Measurements from ENCODE around the gene ZDHHC12.
A peak's percentile ranks its signal among the peaks of the same experiment; 100 is the strongest.

The ZDHHC12 gene

DNA sequence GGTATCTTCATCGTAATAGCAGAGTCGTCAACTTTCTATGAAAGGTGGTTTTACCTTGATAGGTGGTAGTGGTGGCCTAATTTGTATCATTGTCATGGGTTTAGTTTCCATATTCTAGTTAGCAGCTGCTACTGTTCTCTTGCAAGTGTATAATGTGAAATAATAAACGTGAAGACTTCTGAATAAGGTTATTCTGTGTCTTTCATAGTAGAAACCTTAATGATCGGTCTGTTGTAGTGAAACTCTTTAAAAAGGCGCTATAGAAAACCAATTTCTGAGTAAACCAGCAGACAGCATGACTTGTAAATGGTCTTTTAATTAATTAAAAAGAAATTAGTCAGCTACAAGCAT, 33.3 kb downstream of the ZDHHC12 start:
- peaks cover 11% of the 10 kb centered on the region for H3K4me1 ChIP-seq (ENCODE audit: insufficient read depth, insufficient read length)
- peaks cover 66% of the 10 kb centered on the region for H3K36me3 ChIP-seq (ENCODE audit: insufficient read depth, insufficient read length, low read length)
- TF ChIP-seq SUZ12 (IDR thresholded peaks at IDR 0.05; ENCODE audit: extremely low read depth, insufficient read depth, insufficient read length) (no peak), YY1 (IDR thresholded peaks at IDR 0.05; ENCODE audit: insufficient read depth, insufficient read length) (no peak), ZNF274 (IDR thresholded peaks at IDR 0.05; ENCODE audit: low read depth, low read length) (no peak)

DNA sequence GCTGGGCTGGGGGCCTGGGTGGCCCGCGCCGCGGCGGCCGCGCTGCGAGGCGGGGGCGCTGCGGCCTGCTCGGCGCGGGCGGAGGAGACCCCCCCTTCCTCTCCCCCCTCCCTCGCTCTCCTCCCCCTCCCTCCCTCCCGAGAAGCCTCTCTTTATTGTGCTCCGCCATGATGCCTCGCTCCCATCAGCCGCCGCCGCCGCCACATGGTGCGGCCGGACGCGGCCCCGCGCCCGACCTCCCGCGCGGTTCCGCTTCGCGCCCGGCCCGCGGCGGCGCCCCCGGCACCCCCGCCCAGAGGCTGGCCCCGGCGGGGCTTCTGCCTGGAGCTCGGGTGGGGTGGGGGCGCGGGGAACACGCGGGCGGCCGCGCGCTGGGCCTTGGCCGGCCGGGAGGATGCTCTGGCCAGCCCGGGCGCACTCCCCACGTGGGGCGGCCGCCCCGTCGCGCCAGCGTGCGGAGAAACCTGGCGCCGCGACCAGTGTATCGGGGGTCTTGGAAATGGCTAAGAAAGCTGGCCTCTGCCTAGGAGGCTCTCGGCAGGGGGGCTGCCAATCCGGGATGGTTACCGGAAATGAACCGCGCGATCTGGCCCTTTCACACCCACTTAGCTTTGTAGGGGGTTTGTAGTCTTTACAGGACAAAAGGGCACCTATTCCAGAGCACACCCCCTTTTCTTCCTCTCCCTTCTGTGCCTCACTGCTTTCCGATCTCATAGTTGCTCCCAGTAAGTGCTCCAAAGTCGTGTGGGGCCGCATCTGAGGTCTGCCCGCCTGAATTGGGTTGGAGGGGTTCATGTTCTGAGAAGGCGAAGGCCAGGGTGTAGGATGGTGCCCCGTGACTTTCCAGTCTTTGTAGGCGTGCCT, 33.9 kb downstream of the ZDHHC12 start:
- Histone ChIP-seq H3K27me3 (ENCODE audit: insufficient read depth, insufficient read length) (no peaks in the 10 kb centered on the region), H3K4me1 (ENCODE audit: insufficient read depth, insufficient read length) (peaks cover 12% of the 10 kb centered on the region), H3K36me3 (ENCODE audit: insufficient read depth, insufficient read length, low read length) (peaks cover 68% of the 10 kb centered on the region), H3K9ac (ENCODE audit: insufficient read length, low read depth) (peak overlapping the region; percentile 99), H3K9me3 (ENCODE audit: insufficient read depth, low read length) (no peaks in the 10 kb centered on the region), H3K4me3 (ENCODE audit: insufficient read length, low read depth) (peak overlapping the region; percentile 97)
- DNase-seq (ENCODE audit: low read depth, low spot score) = no peak
- no peak for TF ChIP-seq ZNF274 (IDR thresholded peaks at IDR 0.05; ENCODE audit: low read depth, low read length)
- TF ChIP-seq YY1 (IDR thresholded peaks at IDR 0.05; ENCODE audit: insufficient read depth, insufficient read length) = no peak
- no peak for TF ChIP-seq SUZ12 (IDR thresholded peaks at IDR 0.05; ENCODE audit: extremely low read depth, insufficient read depth, insufficient read length)

More for the DNA sequence above, 33.3 kb downstream of the ZDHHC12 start:
- peak overlapping the region; percentile 99 for H3K9ac ChIP-seq (ENCODE audit: insufficient read length, low read depth)
- no peak for DNase-seq (ENCODE audit: low read depth, low spot score)
- no peaks in the 10 kb centered on the region for H3K9me3 ChIP-seq (ENCODE audit: insufficient read depth, low read length)
- no peaks in the 10 kb centered on the region for H3K27me3 ChIP-seq (ENCODE audit: insufficient read depth, insufficient read length)
- peak overlapping the region; percentile 97 for H3K4me3 ChIP-seq (ENCODE audit: insufficient read length, low read depth)

DNA sequence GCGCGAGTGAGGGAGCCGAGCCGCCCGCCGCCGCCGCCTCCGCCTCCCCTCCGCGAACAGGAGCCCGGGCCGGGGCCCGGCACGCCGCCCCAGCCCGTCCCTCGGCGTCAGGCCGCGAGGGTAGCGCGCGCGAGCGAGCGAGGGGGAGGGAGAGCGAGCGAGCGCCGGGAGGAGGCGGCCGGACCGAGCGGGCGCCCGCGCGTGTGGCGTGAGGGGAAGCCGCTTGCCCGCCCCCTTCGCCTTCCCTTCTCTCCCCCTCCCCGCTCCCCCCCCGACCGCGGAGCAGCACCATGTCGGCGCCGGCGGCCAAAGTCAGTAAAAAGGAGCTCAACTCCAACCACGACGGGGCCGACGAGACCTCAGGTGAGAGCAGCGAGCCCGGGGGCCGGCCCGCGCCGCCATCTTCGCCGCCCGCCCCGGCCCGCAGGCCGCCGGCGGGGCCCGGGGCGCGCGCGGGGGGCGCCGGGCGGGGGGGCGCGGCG, 34.6 kb downstream of the ZDHHC12 start:
- H3K4me1 ChIP-seq (ENCODE audit: insufficient read depth, insufficient read length) = peaks cover 12% of the 10 kb centered on the region

DNA sequence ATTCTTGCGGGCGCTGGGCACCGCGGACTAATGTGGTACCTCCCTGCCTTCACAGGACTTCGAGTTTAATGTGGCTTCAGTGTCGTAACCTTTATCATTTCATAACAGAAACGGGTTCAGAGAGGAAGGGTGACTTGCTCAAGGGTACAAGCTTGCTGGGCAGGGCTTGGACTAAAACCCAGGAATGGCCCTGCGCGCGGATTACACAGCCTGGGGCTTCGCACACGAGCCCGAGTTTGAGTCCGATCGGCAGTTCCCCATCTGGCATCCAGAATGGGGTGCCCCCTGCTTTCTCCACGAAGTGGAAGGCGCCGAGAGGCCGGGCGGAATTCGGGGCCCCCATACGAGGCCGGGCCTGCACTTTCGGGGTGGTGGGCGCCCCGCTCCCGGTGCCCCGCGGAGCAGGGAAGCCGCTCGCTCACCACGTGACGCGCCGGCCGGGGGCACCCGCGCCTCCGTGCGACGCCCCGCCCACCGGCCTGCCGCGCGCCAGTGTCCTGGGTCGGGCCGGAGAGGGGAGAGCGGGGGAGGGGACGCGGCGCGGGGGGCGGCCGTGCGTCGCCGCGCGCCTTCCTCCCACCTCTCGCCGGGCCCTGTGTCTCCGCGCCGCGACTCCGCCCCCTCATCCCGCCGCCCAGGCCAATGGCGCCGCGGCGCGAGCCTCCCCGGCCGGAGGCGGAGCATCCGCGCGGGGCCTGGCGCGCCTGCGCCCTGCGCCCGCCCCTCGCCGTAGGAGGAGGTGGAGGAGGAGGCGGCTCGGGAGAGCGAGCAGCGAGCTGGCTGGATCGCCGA, 35.2 kb downstream of the ZDHHC12 start, which contains the start of gene SET:
TSS of gene SET (plus strand) at position 722 of the 792 bp plus-strand sequence. CDS start 361 bp downstream, outside the sequence.
- peak within 1 kb of the TSS; percentile 97 for H3K4me3 ChIP-seq (ENCODE audit: insufficient read length, low read depth)
- H3K4me1 ChIP-seq (ENCODE audit: insufficient read depth, insufficient read length) = peaks cover 12% of the 10 kb centered on the region
- H3K9me3 ChIP-seq (ENCODE audit: insufficient read depth, low read length) = no peaks in the 10 kb centered on the region
- no peaks in the 10 kb centered on the region for H3K27me3 ChIP-seq (ENCODE audit: insufficient read depth, insufficient read length)
- DNase-seq (ENCODE audit: low read depth, low spot score) = peak; percentile 88
- no peak for TF ChIP-seq SUZ12 (IDR thresholded peaks at IDR 0.05; ENCODE audit: extremely low read depth, insufficient read depth, insufficient read length)
- TF ChIP-seq YY1 (IDR thresholded peaks at IDR 0.05; ENCODE audit: insufficient read depth, insufficient read length) = no peak
- TF ChIP-seq ZNF274 (IDR thresholded peaks at IDR 0.05; ENCODE audit: low read depth, low read length) = no peak
- H3K36me3 ChIP-seq (ENCODE audit: insufficient read depth, insufficient read length, low read length) = peaks cover 63% of the 10 kb centered on the region
- H3K9ac ChIP-seq (ENCODE audit: insufficient read length, low read depth) = peak within 1 kb of the TSS; percentile 99

More for the DNA sequence above, 34.6 kb downstream of the ZDHHC12 start:
- H3K9me3 ChIP-seq (ENCODE audit: insufficient read depth, low read length) = no peaks in the 10 kb centered on the region
- TF ChIP-seq ZNF274 (IDR thresholded peaks at IDR 0.05; ENCODE audit: low read depth, low read length) (no peak), SUZ12 (IDR thresholded peaks at IDR 0.05; ENCODE audit: extremely low read depth, insufficient read depth, insufficient read length) (no peak), YY1 (IDR thresholded peaks at IDR 0.05; ENCODE audit: insufficient read depth, insufficient read length) (no peak)
- H3K27me3 ChIP-seq (ENCODE audit: insufficient read depth, insufficient read length) = no peaks in the 10 kb centered on the region
- peak overlapping the region; percentile 88 for H3K9ac ChIP-seq (ENCODE audit: insufficient read length, low read depth)
- H3K4me3 ChIP-seq (ENCODE audit: insufficient read length, low read depth) = peak overlapping the region; percentile 97
- no peak for DNase-seq (ENCODE audit: low read depth, low spot score)
- peaks cover 70% of the 10 kb centered on the region for H3K36me3 ChIP-seq (ENCODE audit: insufficient read depth, insufficient read length, low read length)

DNA sequence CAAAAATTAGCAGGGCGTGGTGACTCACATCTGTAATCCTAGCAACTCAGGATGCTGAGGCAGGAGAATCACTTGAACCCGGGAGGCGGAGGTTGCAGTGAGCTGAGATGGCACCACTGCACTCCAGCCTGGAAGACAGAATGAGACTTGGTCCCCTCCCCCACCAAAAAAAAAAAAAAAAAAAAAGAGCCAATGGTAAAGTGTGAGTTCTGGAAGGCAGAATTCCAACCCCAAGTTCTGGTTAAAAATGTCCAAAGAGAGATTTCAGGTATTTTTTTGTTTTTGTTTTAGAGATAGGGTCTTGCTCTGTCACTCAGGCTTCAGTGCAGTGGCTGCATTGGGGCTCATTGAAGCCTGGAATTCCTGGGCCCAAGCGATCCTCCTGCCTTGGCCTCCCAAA, 36.5 kb downstream of the ZDHHC12 start:
- H3K4me3 ChIP-seq (ENCODE audit: insufficient read length, low read depth) = no peak overlapping the region
- peak overlapping the region; percentile 63 for H3K9ac ChIP-seq (ENCODE audit: insufficient read length, low read depth)
- H3K9me3 ChIP-seq (ENCODE audit: insufficient read depth, low read length) = no peaks in the 10 kb centered on the region
- no peaks in the 10 kb centered on the region for H3K27me3 ChIP-seq (ENCODE audit: insufficient read depth, insufficient read length)
- no peak for TF ChIP-seq SUZ12 (IDR thresholded peaks at IDR 0.05; ENCODE audit: extremely low read depth, insufficient read depth, insufficient read length)
- TF ChIP-seq YY1 (IDR thresholded peaks at IDR 0.05; ENCODE audit: insufficient read depth, insufficient read length) = no peak
- no peak for TF ChIP-seq ZNF274 (IDR thresholded peaks at IDR 0.05; ENCODE audit: low read depth, low read length)
- no peak for DNase-seq (ENCODE audit: low read depth, low spot score)
- peaks cover 12% of the 10 kb centered on the region for H3K4me1 ChIP-seq (ENCODE audit: insufficient read depth, insufficient read length)
- H3K36me3 ChIP-seq (ENCODE audit: insufficient read depth, insufficient read length, low read length) = peaks cover 51% of the 10 kb centered on the region

DNA sequence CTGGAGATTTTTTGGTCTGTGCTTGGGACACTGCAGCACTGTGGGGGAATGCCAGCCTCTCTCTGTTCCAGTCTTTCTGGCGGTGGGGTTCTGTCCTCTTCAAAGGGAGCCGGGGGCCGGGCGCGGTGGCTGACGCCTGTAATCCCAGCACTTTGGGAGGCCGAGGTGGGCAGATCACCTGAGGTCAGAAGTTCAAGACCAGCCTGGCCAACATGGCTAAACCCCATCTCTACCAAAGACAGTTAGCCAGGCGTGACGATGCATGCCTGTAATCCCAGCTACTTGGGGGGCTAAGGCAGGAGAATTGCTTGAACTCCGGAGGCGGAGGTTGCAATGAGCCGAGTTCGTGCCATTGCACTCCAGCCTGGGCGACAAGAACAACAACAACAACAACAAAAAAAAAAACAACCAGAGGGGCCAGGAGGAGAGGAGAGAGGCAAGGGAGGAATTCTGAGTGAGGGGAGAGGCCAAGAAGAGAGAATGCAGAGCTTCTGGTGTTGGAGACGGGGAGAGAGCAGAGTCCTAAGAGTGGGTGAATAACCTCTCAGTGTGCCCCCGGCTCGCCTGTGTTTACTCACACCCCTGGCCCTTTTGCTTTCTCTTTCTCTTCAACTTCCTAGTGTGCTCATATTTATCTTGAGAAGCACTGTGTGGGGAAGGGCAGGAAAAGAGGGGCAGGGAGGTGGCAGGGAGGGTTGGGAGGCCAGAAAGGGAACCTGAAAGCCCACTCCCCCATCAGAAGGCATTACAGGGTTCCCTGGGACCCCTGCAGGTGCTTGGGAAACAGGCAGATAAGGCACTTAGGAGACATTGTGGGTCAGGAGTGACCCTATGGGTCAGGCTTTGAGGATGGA, 38.1 kb downstream of the ZDHHC12 start:
- DNase-seq (ENCODE audit: low read depth, low spot score) = no peak
- H3K27me3 ChIP-seq (ENCODE audit: insufficient read depth, insufficient read length) = no peaks in the 10 kb centered on the region
- H3K9me3 ChIP-seq (ENCODE audit: insufficient read depth, low read length) = no peaks in the 10 kb centered on the region
- peak overlapping the region; percentile 98 for H3K9ac ChIP-seq (ENCODE audit: insufficient read length, low read depth)
- H3K36me3 ChIP-seq (ENCODE audit: insufficient read depth, insufficient read length, low read length) = peaks cover 35% of the 10 kb centered on the region
- peaks cover 12% of the 10 kb centered on the region for H3K4me1 ChIP-seq (ENCODE audit: insufficient read depth, insufficient read length)
- peak overlapping the region; percentile 89 for H3K4me3 ChIP-seq (ENCODE audit: insufficient read length, low read depth)
- TF ChIP-seq ZNF274 (IDR thresholded peaks at IDR 0.05; ENCODE audit: low read depth, low read length) = no peak
- no peak for TF ChIP-seq YY1 (IDR thresholded peaks at IDR 0.05; ENCODE audit: insufficient read depth, insufficient read length)
- no peak for TF ChIP-seq SUZ12 (IDR thresholded peaks at IDR 0.05; ENCODE audit: extremely low read depth, insufficient read depth, insufficient read length)
